ENCODE data around the gene ANKZF1. TPM values are rescaled to one million over a fixed set of nuclear protein-coding genes. Genes with fewer than 3 reads are reported as not detected.
A peak's percentile ranks its signal among the peaks of the same experiment; 100 is the strongest.

The ANKZF1 gene
- total RNA-seq, 1 donor from 2014 or later = 65.9 TPM

DNA sequence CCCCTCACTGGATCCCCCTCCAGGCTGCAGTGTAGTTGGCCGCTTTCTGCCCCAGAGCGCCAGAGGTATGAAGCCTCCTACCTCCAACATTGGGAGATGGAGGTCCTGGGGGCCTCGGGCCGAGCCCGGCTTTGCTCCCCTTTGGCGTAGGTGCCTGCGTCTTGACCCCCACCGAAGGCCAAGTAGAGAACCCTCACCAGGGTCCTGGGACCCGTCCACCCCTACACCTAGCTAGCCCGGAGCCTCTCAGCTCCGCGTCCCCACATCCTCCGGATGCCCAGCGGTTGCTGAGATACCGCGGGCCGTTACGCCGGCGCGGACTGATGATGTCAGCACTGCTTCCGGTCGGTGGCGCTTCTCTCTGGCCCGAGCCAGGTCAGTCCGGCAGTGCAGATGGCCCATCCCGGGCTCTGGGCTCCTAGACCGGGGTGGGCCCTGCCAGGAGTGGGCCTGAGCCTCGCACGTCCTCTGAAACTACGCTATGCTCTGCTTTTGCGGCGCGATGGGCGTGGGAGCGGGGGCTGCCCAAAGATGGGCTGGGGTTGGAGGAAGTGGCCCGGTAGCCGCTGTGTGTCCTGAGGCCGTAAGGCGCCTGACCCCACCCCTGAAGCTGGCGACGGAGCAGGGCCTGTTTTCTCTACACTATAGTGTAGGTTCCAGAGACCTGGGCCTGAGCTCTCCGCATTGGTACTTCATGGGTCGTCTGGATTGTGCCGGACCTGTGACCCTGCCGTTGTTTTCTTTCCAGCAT, 15.7 kb downstream of the ANKZF1 start, which contains the start of the genes GLB1L and STK16:
Gene GLB1L, minus strand, starts transcription at position 297 of the 751 bp plus-strand sequence. CDS start 1,871 bp downstream, outside the sequence.
Gene STK16, plus strand, starts transcription at position 332 of the 751 bp plus-strand sequence. CDS start 521 bp downstream, outside the sequence.
- H3K27me3 Mint-ChIP-seq (ENCODE audit: insufficient read depth, low read depth) = peaks cover 2% of the 10 kb centered on the region

DNA sequence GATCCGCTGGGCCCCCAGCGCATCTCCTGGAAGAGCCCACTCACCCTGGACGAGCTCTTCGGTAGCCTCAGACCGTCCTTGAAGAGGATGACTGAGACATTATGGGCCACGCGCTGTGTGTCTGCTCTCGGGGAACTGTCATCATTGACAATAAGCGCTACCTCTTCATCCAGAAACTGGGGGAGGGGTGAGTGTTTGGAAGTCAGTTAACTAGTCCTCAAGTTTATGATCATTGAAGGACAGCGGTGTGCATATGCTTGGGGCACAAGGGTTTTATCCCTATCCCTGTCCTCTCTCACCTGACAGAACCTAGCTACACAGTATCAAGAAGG, 16.3 kb downstream of the ANKZF1 start:
- Histone ChIP-seq H3K27me3 (peaks cover under 1% of the 10 kb centered on the region), H3K4me2 (peak overlapping the region; percentile 95), H3K4me1 (no peaks in the 10 kb centered on the region), H3K4me3 (peak overlapping the region; percentile 80), H4K20me1 (ENCODE audit: low read depth) (no peaks in the 10 kb centered on the region), H3F3A (ENCODE audit: low read depth) (peaks cover 12% of the 10 kb centered on the region), H2AFZ (replicated peaks) (peak overlapping the region; percentile 87), H3K27ac (peak overlapping the region; percentile 93), H3K36me3 (no peaks in the 10 kb centered on the region), H3K9ac (peak overlapping the region; percentile 100), H3K79me2 (ENCODE audit: low read depth) (peaks cover 11% of the 10 kb centered on the region), H3K9me3 (ENCODE audit: low read depth) (no peaks in the 10 kb centered on the region)
- Mint-ChIP-seq H3K27ac (peak overlapping the region; percentile 91), H3K36me3 (peaks cover 2% of the 10 kb centered on the region), H3K27me3 (ENCODE audit: insufficient read depth, low read depth) (peaks cover 4% of the 10 kb centered on the region), H3K4me3 (peak overlapping the region; percentile 96), H3K9me3 (no peaks in the 10 kb centered on the region), H3K4me1 (peaks cover 15% of the 10 kb centered on the region)
- DNase-seq (ENCODE audit: low spot score) = no peak
- no peak for TF ChIP-seq EZH2phosphoT487 (IDR thresholded peaks at IDR 0.05)
- no peak for TF ChIP-seq EZH2 (IDR thresholded peaks at IDR 0.05)
- TF ChIP-seq, protein P1, sequence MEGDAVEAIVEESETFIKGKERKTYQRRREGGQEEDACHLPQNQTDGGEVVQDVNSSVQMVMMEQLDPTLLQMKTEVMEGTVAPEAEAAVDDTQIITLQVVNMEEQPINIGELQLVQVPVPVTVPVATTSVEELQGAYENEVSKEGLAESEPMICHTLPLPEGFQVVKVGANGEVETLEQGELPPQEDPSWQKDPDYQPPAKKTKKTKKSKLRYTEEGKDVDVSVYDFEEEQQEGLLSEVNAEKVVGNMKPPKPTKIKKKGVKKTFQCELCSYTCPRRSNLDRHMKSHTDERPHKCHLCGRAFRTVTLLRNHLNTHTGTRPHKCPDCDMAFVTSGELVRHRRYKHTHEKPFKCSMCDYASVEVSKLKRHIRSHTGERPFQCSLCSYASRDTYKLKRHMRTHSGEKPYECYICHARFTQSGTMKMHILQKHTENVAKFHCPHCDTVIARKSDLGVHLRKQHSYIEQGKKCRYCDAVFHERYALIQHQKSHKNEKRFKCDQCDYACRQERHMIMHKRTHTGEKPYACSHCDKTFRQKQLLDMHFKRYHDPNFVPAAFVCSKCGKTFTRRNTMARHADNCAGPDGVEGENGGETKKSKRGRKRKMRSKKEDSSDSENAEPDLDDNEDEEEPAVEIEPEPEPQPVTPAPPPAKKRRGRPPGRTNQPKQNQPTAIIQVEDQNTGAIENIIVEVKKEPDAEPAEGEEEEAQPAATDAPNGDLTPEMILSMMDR (IDR thresholded peaks at IDR 0.05) = no peak

More for the DNA sequence above, 15.7 kb downstream of the ANKZF1 start, which contains the start of the genes GLB1L and STK16:
- Histone ChIP-seq H4K20me1 (ENCODE audit: low read depth) (no peaks in the 10 kb centered on the region), H3K4me3 (peak within 1 kb of the TSS; percentile 80), H3K4me1 (no peaks in the 10 kb centered on the region), H3K36me3 (no peaks in the 10 kb centered on the region), H3K4me2 (peak within 1 kb of the TSS; percentile 95), H3K27ac (peak within 1 kb of the TSS; percentile 93), H3F3A (ENCODE audit: low read depth) (peaks cover 12% of the 10 kb centered on the region), H3K9ac (peak within 1 kb of the TSS; percentile 100), H3K27me3 (no peaks in the 10 kb centered on the region), H3K79me2 (ENCODE audit: low read depth) (peaks cover 11% of the 10 kb centered on the region), H3K9me3 (ENCODE audit: low read depth) (no peaks in the 10 kb centered on the region), H2AFZ (replicated peaks) (peak within 1 kb of the TSS; percentile 87)
- DNase-seq (ENCODE audit: low spot score) = peak; percentile 97
- Mint-ChIP-seq H3K9me3 (no peaks in the 10 kb centered on the region), H3K36me3 (peaks cover 2% of the 10 kb centered on the region), H3K4me3 (peak within 1 kb of the TSS; percentile 96), H3K4me1 (peaks cover 15% of the 10 kb centered on the region), H3K27ac (peak within 1 kb of the TSS; percentile 91)
- TF ChIP-seq EZH2phosphoT487 (IDR thresholded peaks at IDR 0.05) = no peak
- TF ChIP-seq, protein P1 (IDR thresholded peaks at IDR 0.05) = peak; percentile 4
- TF ChIP-seq EZH2 (IDR thresholded peaks at IDR 0.05) = no peak

DNA sequence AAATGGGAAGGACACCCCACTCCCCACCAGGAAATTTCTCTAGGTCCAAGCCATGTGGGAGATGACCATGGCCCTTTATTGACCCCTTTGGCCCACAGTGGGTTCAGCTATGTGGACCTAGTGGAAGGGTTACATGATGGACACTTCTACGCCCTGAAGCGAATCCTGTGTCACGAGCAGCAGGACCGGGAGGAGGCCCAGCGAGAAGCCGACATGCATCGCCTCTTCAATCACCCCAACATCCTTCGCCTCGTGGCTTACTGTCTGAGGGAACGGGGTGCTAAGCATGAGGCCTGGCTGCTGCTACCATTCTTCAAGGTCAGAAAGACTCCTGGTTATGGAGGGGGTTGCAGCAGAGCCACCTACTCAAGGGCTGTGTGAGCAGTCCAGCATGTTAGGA, 17.0 kb downstream of the ANKZF1 start:
- no peak overlapping the region for H3K9ac ChIP-seq
- Mint-ChIP-seq H3K27ac (no peak overlapping the region), H3K4me1 (peaks cover 15% of the 10 kb centered on the region), H3K27me3 (ENCODE audit: insufficient read depth, low read depth) (peaks cover 11% of the 10 kb centered on the region), H3K9me3 (no peaks in the 10 kb centered on the region), H3K36me3 (peaks cover 2% of the 10 kb centered on the region), H3K4me3 (peak overlapping the region; percentile 96)
- no peaks in the 10 kb centered on the region for H4K20me1 ChIP-seq (ENCODE audit: low read depth)
- no peak overlapping the region for H3K4me3 ChIP-seq
- no peaks in the 10 kb centered on the region for H3K4me1 ChIP-seq
- peaks cover 12% of the 10 kb centered on the region for H3F3A ChIP-seq (ENCODE audit: low read depth)
- H3K27ac ChIP-seq = no peak overlapping the region
- peak overlapping the region; percentile 95 for H3K4me2 ChIP-seq
- H3K9me3 ChIP-seq (ENCODE audit: low read depth) = no peaks in the 10 kb centered on the region
- H3K36me3 ChIP-seq = no peaks in the 10 kb centered on the region
- no peak overlapping the region for H2AFZ ChIP-seq (replicated peaks)
- TF ChIP-seq EZH2phosphoT487 (IDR thresholded peaks at IDR 0.05) (no peak), EZH2 (IDR thresholded peaks at IDR 0.05) (no peak)
- TF ChIP-seq, protein P1 (IDR thresholded peaks at IDR 0.05) = no peak
- peaks cover 11% of the 10 kb centered on the region for H3K79me2 ChIP-seq (ENCODE audit: low read depth)
- DNase-seq (ENCODE audit: low spot score) = no peak
- H3K27me3 ChIP-seq = peaks cover 7% of the 10 kb centered on the region
